ENCODE measurements around the gene ADM5.

The ADM5 gene

DNA sequence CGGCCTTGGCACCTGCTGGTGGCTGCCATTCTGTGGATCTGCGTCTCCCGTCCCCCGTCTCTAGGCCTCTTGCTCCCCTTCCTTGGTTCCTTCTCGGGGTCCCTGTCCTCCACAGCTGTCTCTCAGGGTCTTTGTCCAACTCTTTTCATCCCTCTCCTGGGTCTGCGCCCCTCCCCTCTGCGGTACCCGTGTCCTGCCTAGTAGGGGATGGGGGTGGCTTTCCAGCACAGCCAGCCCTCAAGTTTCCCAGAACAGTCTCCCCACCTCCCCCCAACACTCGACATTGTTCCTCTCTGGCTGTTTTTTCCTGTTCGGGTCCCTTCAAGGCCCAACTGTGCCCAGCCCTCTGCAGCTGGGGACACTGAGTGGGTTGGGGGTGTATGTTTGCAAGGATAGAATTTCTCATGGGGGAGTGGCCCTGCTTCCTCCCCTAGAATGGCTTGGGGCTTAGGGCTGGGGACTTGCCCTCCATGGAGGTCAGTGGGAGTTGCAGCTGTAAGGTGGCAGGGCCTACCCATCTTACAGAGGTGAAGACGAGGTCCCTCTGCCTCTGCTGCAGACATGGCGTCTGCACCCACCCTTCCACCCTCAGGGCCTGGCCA, 762 bp upstream of the ADM5 start:
- no peak for DNase-seq (ENCODE audit: low read depth, low spot score)
- Histone ChIP-seq H3K36me3 (ENCODE audit: insufficient read depth, insufficient read length, low read length) (peaks cover 60% of the 10 kb centered on the region), H3K4me3 (ENCODE audit: insufficient read length, low read depth) (peak overlapping the region; percentile 8), H3K27me3 (ENCODE audit: insufficient read depth, insufficient read length) (no peaks in the 10 kb centered on the region), H3K4me1 (ENCODE audit: insufficient read depth, insufficient read length) (peaks cover 27% of the 10 kb centered on the region), H3K9ac (ENCODE audit: insufficient read length, low read depth) (peak overlapping the region; percentile 21), H3K9me3 (ENCODE audit: insufficient read depth, low read length) (no peaks in the 10 kb centered on the region)
- TF ChIP-seq ZNF274 (IDR thresholded peaks at IDR 0.05; ENCODE audit: low read depth, low read length) (no peak), SUZ12 (IDR thresholded peaks at IDR 0.05; ENCODE audit: extremely low read depth, insufficient read depth, insufficient read length) (no peak), YY1 (IDR thresholded peaks at IDR 0.05; ENCODE audit: insufficient read depth, insufficient read length) (no peak)

DNA sequence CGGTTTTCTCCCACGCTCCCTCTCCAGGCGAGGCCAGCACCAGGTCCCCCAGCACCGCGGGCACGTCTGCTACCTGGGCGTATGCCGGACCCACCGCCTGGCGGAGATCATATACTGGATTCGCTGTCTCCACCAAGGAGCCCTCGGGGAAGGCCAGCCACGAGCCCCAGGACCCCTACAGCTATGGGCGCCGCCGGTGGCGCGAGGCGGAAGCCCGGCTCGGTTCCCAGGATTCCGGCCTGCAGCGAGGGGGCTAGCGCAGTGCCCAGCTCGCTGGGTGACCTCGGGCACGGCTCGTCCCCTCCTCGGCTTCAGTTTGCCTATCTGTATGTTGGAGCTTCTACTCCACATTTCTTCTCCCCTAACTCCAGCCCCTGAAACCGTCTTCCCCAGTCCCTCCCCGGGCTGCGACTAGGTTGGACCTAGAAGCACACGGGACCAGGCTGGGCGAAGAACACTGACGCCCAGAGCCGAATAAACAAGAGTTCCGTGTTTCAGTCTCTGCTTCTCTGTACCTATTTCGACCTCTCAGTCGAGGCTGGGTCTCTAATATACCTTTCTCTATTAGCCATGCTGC, 773 bp downstream of the ADM5 start:
- Histone ChIP-seq H3K4me3 (ENCODE audit: insufficient read length, low read depth) (peak overlapping the region; percentile 60), H3K36me3 (ENCODE audit: insufficient read depth, insufficient read length, low read length) (peaks cover 44% of the 10 kb centered on the region), H3K4me1 (ENCODE audit: insufficient read depth, insufficient read length) (peaks cover 20% of the 10 kb centered on the region), H3K27me3 (ENCODE audit: insufficient read depth, insufficient read length) (no peaks in the 10 kb centered on the region), H3K9ac (ENCODE audit: insufficient read length, low read depth) (peak overlapping the region; percentile 88), H3K9me3 (ENCODE audit: insufficient read depth, low read length) (no peaks in the 10 kb centered on the region)
- TF ChIP-seq YY1 (IDR thresholded peaks at IDR 0.05; ENCODE audit: insufficient read depth, insufficient read length) (no peak), SUZ12 (IDR thresholded peaks at IDR 0.05; ENCODE audit: extremely low read depth, insufficient read depth, insufficient read length) (no peak), ZNF274 (IDR thresholded peaks at IDR 0.05; ENCODE audit: low read depth, low read length) (no peak)
- DNase-seq (ENCODE audit: low read depth, low spot score): no peak

DNA sequence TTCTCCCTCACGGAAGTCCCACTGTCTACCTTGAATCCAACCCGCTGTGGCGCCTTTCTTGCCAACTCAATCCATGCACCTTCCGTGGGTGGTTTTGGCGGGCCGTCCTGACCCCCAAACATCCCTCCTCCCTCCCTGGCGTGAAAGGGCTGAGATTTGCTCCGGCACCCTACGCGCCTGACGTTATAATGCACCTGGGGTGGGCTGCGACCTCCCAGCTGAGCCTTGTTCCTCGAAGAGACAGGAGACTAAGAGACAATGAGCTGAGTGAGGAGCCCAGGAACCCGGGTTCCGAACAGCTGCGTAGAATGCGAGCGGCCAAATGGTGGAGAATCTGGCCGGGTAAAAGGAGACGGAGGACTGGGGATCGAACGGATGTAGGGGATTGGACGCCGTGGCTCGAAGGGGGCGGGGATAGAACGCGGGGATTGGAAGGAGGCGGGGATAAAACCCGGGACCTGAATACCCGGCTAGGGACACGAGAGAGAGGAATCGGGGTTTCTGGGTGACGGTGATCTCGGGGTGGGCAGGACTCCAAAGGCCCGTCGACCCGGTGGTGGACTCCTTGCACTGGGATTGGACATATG, 1.4 kb downstream of the ADM5 start, which contains the start of gene CPT1C:
Gene CPT1C (plus strand): TSS at position 461 of the 587 bp plus-strand sequence. CDS start 1,137 bp downstream, outside the sequence.
- no peaks in the 10 kb centered on the region for H3K27me3 ChIP-seq (ENCODE audit: insufficient read depth, insufficient read length)
- peak within 1 kb of the TSS; percentile 88 for H3K9ac ChIP-seq (ENCODE audit: insufficient read length, low read depth)
- H3K9me3 ChIP-seq (ENCODE audit: insufficient read depth, low read length): no peaks in the 10 kb centered on the region
- TF ChIP-seq YY1 (IDR thresholded peaks at IDR 0.05; ENCODE audit: insufficient read depth, insufficient read length): no peak
- no peak for TF ChIP-seq SUZ12 (IDR thresholded peaks at IDR 0.05; ENCODE audit: extremely low read depth, insufficient read depth, insufficient read length)
- TF ChIP-seq ZNF274 (IDR thresholded peaks at IDR 0.05; ENCODE audit: low read depth, low read length): no peak
- peak within 1 kb of the TSS; percentile 60 for H3K4me3 ChIP-seq (ENCODE audit: insufficient read length, low read depth)
- H3K4me1 ChIP-seq (ENCODE audit: insufficient read depth, insufficient read length): peaks cover 19% of the 10 kb centered on the region
- peaks cover 39% of the 10 kb centered on the region for H3K36me3 ChIP-seq (ENCODE audit: insufficient read depth, insufficient read length, low read length)
- no peak for DNase-seq (ENCODE audit: low read depth, low spot score)

DNA sequence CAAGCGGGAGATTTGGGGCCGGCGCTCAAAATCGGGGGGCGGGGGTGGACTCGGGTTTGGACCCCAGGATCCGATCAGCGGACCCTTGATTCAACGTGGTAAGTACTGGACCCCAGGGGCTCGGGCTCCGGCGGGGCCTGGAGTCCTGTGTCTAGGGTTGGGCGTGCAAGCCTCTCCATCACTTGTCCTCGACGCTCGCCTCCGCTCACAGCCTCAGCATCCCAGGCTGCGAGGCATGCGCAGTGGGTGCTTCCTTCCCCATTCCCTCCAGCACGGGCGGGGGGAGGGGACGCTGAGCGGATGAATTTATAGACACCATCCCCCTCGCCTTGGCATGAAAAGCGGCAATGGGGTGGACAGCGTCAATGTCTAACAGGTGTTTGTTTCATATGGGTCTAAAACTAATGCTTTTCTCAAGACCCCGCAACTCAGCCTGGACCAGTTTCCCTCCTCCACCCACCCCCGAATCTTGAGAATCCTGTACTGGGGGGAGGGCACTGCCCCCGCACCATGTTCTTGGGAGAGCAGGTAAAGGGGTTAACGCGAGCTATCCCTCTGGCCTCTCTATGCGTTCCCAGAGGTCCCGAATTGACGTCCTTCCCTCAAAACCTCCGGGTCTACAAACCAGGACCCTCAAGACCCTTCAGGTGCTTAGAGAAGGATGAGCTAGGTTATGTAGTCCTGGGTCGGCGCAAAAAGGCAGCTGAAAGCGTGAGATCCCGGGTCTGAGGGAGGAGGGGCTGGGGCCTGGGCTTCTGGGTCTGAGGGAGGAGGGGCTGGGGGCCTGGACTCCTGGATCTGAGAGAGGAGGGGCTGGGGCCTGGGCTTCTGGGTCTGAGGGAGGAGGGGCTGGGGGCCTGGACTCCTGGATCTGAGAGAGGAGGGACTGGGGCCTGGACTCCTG, 2.1 kb downstream of the ADM5 start:
- no peaks in the 10 kb centered on the region for H3K9me3 ChIP-seq (ENCODE audit: insufficient read depth, low read length)
- peaks cover 19% of the 10 kb centered on the region for H3K4me1 ChIP-seq (ENCODE audit: insufficient read depth, insufficient read length)
- TF ChIP-seq SUZ12 (IDR thresholded peaks at IDR 0.05; ENCODE audit: extremely low read depth, insufficient read depth, insufficient read length): no peak
- no peak for TF ChIP-seq ZNF274 (IDR thresholded peaks at IDR 0.05; ENCODE audit: low read depth, low read length)
- no peak for TF ChIP-seq YY1 (IDR thresholded peaks at IDR 0.05; ENCODE audit: insufficient read depth, insufficient read length)
- H3K4me3 ChIP-seq (ENCODE audit: insufficient read length, low read depth): peak overlapping the region; percentile 60
- H3K9ac ChIP-seq (ENCODE audit: insufficient read length, low read depth): peak overlapping the region; percentile 88
- no peak for DNase-seq (ENCODE audit: low read depth, low spot score)
- H3K36me3 ChIP-seq (ENCODE audit: insufficient read depth, insufficient read length, low read length): peaks cover 31% of the 10 kb centered on the region
- no peaks in the 10 kb centered on the region for H3K27me3 ChIP-seq (ENCODE audit: insufficient read depth, insufficient read length)

DNA sequence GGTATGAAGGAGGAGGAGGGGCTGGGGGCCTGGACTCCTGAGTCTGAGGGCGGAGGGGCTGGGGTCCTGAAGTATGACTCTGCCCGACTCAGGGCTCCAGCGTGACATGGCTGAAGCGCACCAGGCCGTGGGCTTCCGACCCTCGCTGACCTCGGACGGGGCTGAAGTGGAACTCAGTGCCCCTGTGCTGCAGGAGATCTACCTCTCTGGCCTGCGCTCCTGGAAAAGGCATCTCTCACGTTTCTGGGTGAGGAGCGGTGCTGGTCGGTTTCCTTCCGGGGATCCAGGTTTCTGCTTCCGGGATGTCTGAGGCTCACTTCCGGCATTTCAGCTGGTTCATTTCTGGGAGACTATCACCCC, 2.7 kb downstream of the ADM5 start:
- TF ChIP-seq ZNF274 (IDR thresholded peaks at IDR 0.05; ENCODE audit: low read depth, low read length): no peak
- TF ChIP-seq SUZ12 (IDR thresholded peaks at IDR 0.05; ENCODE audit: extremely low read depth, insufficient read depth, insufficient read length): no peak
- no peak for TF ChIP-seq YY1 (IDR thresholded peaks at IDR 0.05; ENCODE audit: insufficient read depth, insufficient read length)
- no peak overlapping the region for H3K4me3 ChIP-seq (ENCODE audit: insufficient read length, low read depth)
- H3K9me3 ChIP-seq (ENCODE audit: insufficient read depth, low read length): no peaks in the 10 kb centered on the region
- peak overlapping the region; percentile 64 for H3K9ac ChIP-seq (ENCODE audit: insufficient read length, low read depth)
- H3K4me1 ChIP-seq (ENCODE audit: insufficient read depth, insufficient read length): peaks cover 19% of the 10 kb centered on the region
- H3K36me3 ChIP-seq (ENCODE audit: insufficient read depth, insufficient read length, low read length): peaks cover 27% of the 10 kb centered on the region
- no peaks in the 10 kb centered on the region for H3K27me3 ChIP-seq (ENCODE audit: insufficient read depth, insufficient read length)
- DNase-seq (ENCODE audit: low read depth, low spot score): no peak

DNA sequence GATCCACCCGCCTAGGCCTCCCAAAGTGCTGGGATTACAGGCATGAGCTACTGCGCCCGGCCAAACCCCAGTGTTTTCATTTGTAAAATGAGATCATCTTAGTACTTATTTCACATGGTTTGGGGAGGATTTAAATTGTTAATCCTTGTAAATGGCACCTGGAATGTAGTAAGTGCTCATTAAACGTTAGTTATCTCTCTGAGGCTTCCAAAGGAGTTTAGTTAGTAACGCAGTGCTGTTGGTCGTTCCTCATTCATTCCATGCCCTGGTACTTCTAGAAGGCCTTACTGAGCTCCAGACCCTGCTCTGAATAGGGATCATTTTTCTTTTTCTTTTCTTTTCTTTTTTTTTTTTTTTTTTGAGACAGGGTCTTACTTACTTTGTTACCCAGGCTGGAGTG, 6.7 kb downstream of the ADM5 start:
- no peaks in the 10 kb centered on the region for H3K27me3 ChIP-seq (ENCODE audit: insufficient read depth, insufficient read length)
- H3K4me1 ChIP-seq (ENCODE audit: insufficient read depth, insufficient read length): peaks cover 3% of the 10 kb centered on the region
- no peak for DNase-seq (ENCODE audit: low read depth, low spot score)
- H3K9me3 ChIP-seq (ENCODE audit: insufficient read depth, low read length): no peaks in the 10 kb centered on the region
- no peak overlapping the region for H3K9ac ChIP-seq (ENCODE audit: insufficient read length, low read depth)
- no peak for TF ChIP-seq ZNF274 (IDR thresholded peaks at IDR 0.05; ENCODE audit: low read depth, low read length)
- no peak for TF ChIP-seq SUZ12 (IDR thresholded peaks at IDR 0.05; ENCODE audit: extremely low read depth, insufficient read depth, insufficient read length)
- no peak for TF ChIP-seq YY1 (IDR thresholded peaks at IDR 0.05; ENCODE audit: insufficient read depth, insufficient read length)
- H3K36me3 ChIP-seq (ENCODE audit: insufficient read depth, insufficient read length, low read length): no peaks in the 10 kb centered on the region
- H3K4me3 ChIP-seq (ENCODE audit: insufficient read length, low read depth): no peak overlapping the region
